Neural progenitor cell (in vitro differentiated cells): ENCODE data around the gene RUNX1. TPM values are rescaled to one million over a fixed set of nuclear protein-coding genes. Genes with fewer than 3 reads are reported as not detected.

Experiments used
- DNase-seq: peaks from one replicate; pipeline ENCODE4 v3.0.0-alpha.2; 2016; ENCODE audit warnings: low spot score
- H2AFZ ChIP-seq: fragments of 200-600 bp; sonication (generic); replicated peaks from 2 replicates; pipeline ENCODE4 v1.6.1; 2016; ENCODE audit warnings: antibody characterized with exemption
- H3F3A ChIP-seq: fragments of 200-600 bp; sonication (generic); 2 replicates; pipeline ENCODE4 v1.6.1; 2016; ENCODE audit warnings: antibody characterized with exemption, low read depth
- H3K27ac ChIP-seq: fragments of 200-600 bp; sonication (generic); 2 replicates; pipeline ENCODE4 v1.5.1; 2016; ENCODE audit warnings: mild to moderate bottlenecking
- H3K27me3 ChIP-seq: fragments of 200-600 bp; sonication (generic); 2 replicates; pipeline ENCODE4 v1.6.1; 2016; ENCODE audit warnings: mild to moderate bottlenecking, moderate library complexity
- H3K36me3 ChIP-seq: fragments of 200-600 bp; sonication (generic); 2 replicates; pipeline ENCODE4 v1.5.1; 2016
- H3K4me1 ChIP-seq: fragments of 200-600 bp; sonication (generic); 2 replicates; pipeline ENCODE4 v1.6.1; 2016; ENCODE audit warnings: mixed run types
- H3K4me2 ChIP-seq: fragments of 200-600 bp; sonication (generic); 2 replicates; pipeline ENCODE4 v1.6.1; 2016
- H3K4me3 ChIP-seq: fragments of 200-600 bp; sonication (generic); 2 replicates; pipeline ENCODE4 v1.5.1; 2016
- H3K79me2 ChIP-seq: fragments of 200-600 bp; sonication (generic); 2 replicates; pipeline ENCODE4 v1.6.1; 2016; ENCODE audit warnings: low read depth
- H3K9ac ChIP-seq: fragments of 200-600 bp; sonication (generic); 2 replicates; pipeline ENCODE4 v1.6.1; 2016
- H3K9me3 ChIP-seq: fragments of 200-600 bp; sonication (generic); 2 replicates; pipeline ENCODE4 v1.5.1; 2016; ENCODE audit warnings: low read depth
- H4K20me1 ChIP-seq: fragments of 200-600 bp; sonication (generic); 2 replicates; pipeline ENCODE4 v1.6.1; 2016; ENCODE audit warnings: low read depth
- H3K27ac Mint-ChIP-seq: 3 replicates; pipeline ENCODE4 v1.8.0; 2021; ENCODE audit warnings: mixed read lengths
- H3K27me3 Mint-ChIP-seq: 2 replicates; pipeline ENCODE4 v1.8.0; 2022; ENCODE audit warnings: low read depth, mild to moderate bottlenecking, inconsistent platforms, moderate library complexity, mixed read lengths; ENCODE audit not compliant: insufficient read depth
- H3K36me3 Mint-ChIP-seq: 3 replicates; pipeline ENCODE4 v1.8.0; 2021; ENCODE audit warnings: mixed read lengths
- H3K4me1 Mint-ChIP-seq: 3 replicates; pipeline ENCODE4 v1.8.0; 2021; ENCODE audit warnings: mixed read lengths
- H3K4me3 Mint-ChIP-seq: 3 replicates; pipeline ENCODE4 v1.8.0; 2021; ENCODE audit warnings: mild to moderate bottlenecking, moderate library complexity, mixed read lengths
- H3K9me3 Mint-ChIP-seq: 3 replicates; pipeline ENCODE4 v1.8.0; 2020; ENCODE audit warnings: mixed read lengths
- CTCF ChIP-seq: fragments of 200-600 bp; sonication (generic); IDR thresholded peaks from 2 replicates; pipeline ENCODE4 v1.5.1; 2017; ENCODE audit warnings: antibody characterized with exemption, mild to moderate bottlenecking
- EZH2 ChIP-seq: fragments of 200-600 bp; sonication (generic); IDR thresholded peaks from 2 replicates; pipeline ENCODE4 v1.6.1; 2017; ENCODE audit warnings: antibody characterized with exemption, mild to moderate bottlenecking, moderate library complexity
- EZH2phosphoT487 ChIP-seq: fragments of 200-600 bp; sonication (generic); IDR thresholded peaks from 2 replicates; pipeline ENCODE4 v1.6.1; 2017; ENCODE audit warnings: antibody characterized with exemption
- total RNA-seq: library from RNA; depleted of rRNA; stranded (reverse); fragments of >200 nt; gene quantifications from 2 replicates; pipeline ENCODE4 v1.2.3, GENCODE V29; 2015; ENCODE audit warnings: low replicate concordance

Gene RUNX1
- total RNA-seq, 1 donor from 2014 or later, result 0.09 TPM

DNA sequence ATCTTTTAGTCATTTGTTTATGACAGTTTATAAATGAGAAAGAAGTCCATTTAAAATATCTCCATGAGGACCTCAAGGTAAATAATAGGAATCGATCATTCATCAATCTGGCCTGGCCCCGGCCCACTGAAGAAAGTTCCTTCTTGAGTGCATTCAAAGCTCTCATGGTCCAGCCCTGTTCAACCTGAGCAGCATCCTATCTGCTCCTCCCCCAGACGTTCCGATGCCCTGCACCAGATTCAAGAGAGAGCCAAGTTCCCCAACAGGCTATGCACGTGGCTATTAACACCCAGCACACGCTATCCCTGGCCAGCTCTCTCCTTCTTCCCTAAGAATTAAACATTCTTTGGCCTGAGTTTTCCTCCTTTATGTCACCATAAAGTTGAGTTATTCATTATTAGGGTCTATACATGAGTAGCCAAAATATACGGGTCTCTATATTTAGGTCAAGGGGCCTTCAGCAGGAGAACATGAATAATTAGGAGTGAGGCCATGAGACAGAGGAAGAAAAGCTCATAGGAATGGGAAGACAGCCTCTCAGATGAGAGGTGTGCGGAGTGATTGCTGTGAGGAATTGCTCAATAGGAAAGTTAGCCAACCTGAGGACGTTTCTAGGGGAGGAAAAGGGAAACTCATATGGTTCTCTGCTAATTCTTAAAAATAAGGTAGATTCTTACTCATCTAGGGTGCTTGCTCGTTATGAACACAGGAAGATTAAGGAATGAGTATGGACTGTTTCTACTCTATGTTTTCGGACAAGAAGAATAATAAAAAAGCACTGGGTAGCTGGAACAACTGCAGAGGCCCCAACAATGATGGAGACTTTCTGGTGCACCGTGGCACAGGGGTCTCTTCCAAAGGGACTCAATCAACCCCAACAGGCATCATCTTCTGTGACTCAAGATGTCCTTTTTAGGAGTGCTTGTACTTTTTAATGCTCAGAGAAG is 23.6 kb downstream of the RUNX1 start:
- Histone ChIP-seq H2AFZ (no peak overlapping the region), H3K27me3 (peaks cover 29% of the 10 kb centered on the region), H3K4me2 (no peak overlapping the region), H3K4me3 (no peak overlapping the region), H3K36me3 (no peaks in the 10 kb centered on the region), H3K27ac (no peak overlapping the region), H3F3A (no peaks in the 10 kb centered on the region), H3K4me1 (no peaks in the 10 kb centered on the region), H3K9ac (no peak overlapping the region), H4K20me1 (no peaks in the 10 kb centered on the region), H3K9me3 (no peaks in the 10 kb centered on the region), H3K79me2 (no peaks in the 10 kb centered on the region)
- no peak overlapping the region for H3K27ac Mint-ChIP-seq
- no peak for TF ChIP-seq EZH2phosphoT487
- no peak for TF ChIP-seq CTCF
- TF ChIP-seq EZH2, result no peak
- H3K4me3 Mint-ChIP-seq, result no peak overlapping the region
- DNase-seq, result no peak
- no peaks in the 10 kb centered on the region for H3K4me1 Mint-ChIP-seq
- no peaks in the 10 kb centered on the region for H3K36me3 Mint-ChIP-seq
- peaks cover 6% of the 10 kb centered on the region for H3K27me3 Mint-ChIP-seq
- H3K9me3 Mint-ChIP-seq, result no peaks in the 10 kb centered on the region

GRCh38 chr21:35024513-35024912 is 24.6 kb downstream of the RUNX1 start:
- Histone ChIP-seq H3K27ac (no peak overlapping the region), H3K27me3 (peaks cover 29% of the 10 kb centered on the region), H3K9ac (no peak overlapping the region), H3K36me3 (no peaks in the 10 kb centered on the region), H3K4me2 (no peak overlapping the region), H3K9me3 (no peaks in the 10 kb centered on the region), H3F3A (no peaks in the 10 kb centered on the region), H3K79me2 (no peaks in the 10 kb centered on the region), H3K4me1 (no peaks in the 10 kb centered on the region), H3K4me3 (no peak overlapping the region), H4K20me1 (no peaks in the 10 kb centered on the region), H2AFZ (no peak overlapping the region)
- no peak for DNase-seq
- H3K27ac Mint-ChIP-seq, result no peak overlapping the region
- no peaks in the 10 kb centered on the region for H3K9me3 Mint-ChIP-seq
- H3K4me3 Mint-ChIP-seq, result no peak overlapping the region
- no peak for TF ChIP-seq EZH2phosphoT487
- TF ChIP-seq EZH2, result no peak
- no peak for TF ChIP-seq CTCF
- no peaks in the 10 kb centered on the region for H3K36me3 Mint-ChIP-seq
- H3K4me1 Mint-ChIP-seq, result no peaks in the 10 kb centered on the region
- peaks cover 6% of the 10 kb centered on the region for H3K27me3 Mint-ChIP-seq

- H3K9me3 ChIP-seq, result no peaks in the 10 kb centered on the region
- H3K4me1 ChIP-seq, result no peaks in the 10 kb centered on the region
- no peak overlapping the region for H3K27ac ChIP-seq
- Mint-ChIP-seq H3K4me3 (peak overlapping the region; percentile 67), H3K4me1 (no peaks in the 10 kb centered on the region), H3K9me3 (no peaks in the 10 kb centered on the region), H3K27ac (no peak overlapping the region), H3K36me3 (no peaks in the 10 kb centered on the region), H3K27me3 (peaks cover 6% of the 10 kb centered on the region)
- H2AFZ ChIP-seq, result no peak overlapping the region
- no peaks in the 10 kb centered on the region for H3F3A ChIP-seq
- H3K4me2 ChIP-seq, result no peak overlapping the region
- no peak overlapping the region for H3K4me3 ChIP-seq
- no peaks in the 10 kb centered on the region for H3K79me2 ChIP-seq
- H4K20me1 ChIP-seq, result no peaks in the 10 kb centered on the region
- DNase-seq, result no peak
- H3K27me3 ChIP-seq, result peaks cover 29% of the 10 kb centered on the region
- no peak overlapping the region for H3K9ac ChIP-seq
- no peak for TF ChIP-seq CTCF
- TF ChIP-seq EZH2, result no peak
- TF ChIP-seq EZH2phosphoT487, result no peak
- no peaks in the 10 kb centered on the region for H3K36me3 ChIP-seq
Measured at GRCh38 chr21:35024071-35024420, 25.1 kb downstream of the RUNX1 start.
